RWPE2 (cell line): ENCODE data around the gene RNF34.

ENCODE experiments used
- ATAC-seq: fragments of 200-7000 bp; cut with Tn5 transposase; 3 replicates; pipeline ENCODE4 v1.9.1; 2021; ENCODE audit warnings: low read depth
- DNase-seq: peaks from one replicate; pipeline ENCODE4 v3.0.0-alpha.2; 2020; ENCODE audit warnings: low spot score
- H3K27ac ChIP-seq: fragments of 450-650 bp; 2 replicates; pipeline ENCODE4 v1.5.1; 2017; ENCODE audit warnings: mild to moderate bottlenecking; ENCODE audit not compliant: poor library complexity, severe bottlenecking
- H3K27me3 ChIP-seq: fragments of 250-450 bp; sonication (Bioruptor Pico); 2 replicates; pipeline ENCODE4 v1.5.1; 2021; ENCODE audit warnings: mild to moderate bottlenecking, moderate library complexity; ENCODE audit not compliant: insufficient read depth, poor library complexity, severe bottlenecking
- H3K36me3 ChIP-seq: fragments of 250-450 bp; sonication (Bioruptor Pico); 2 replicates; pipeline ENCODE4 v1.5.1; 2020; ENCODE audit warnings: low read depth, mild to moderate bottlenecking, moderate library complexity
- H3K4me1 ChIP-seq: fragments of 250-450 bp; sonication (Bioruptor Pico); 2 replicates; pipeline ENCODE4 v1.5.1; 2021; ENCODE audit warnings: mild to moderate bottlenecking, moderate library complexity; ENCODE audit not compliant: insufficient read depth, poor library complexity, severe bottlenecking
- H3K4me3 ChIP-seq: fragments of 250-450 bp; sonication (Bioruptor Pico); 2 replicates; pipeline ENCODE4 v1.5.1; 2021; ENCODE audit warnings: mild to moderate bottlenecking, moderate library complexity; ENCODE audit not compliant: severe bottlenecking
- H3K9me3 ChIP-seq: fragments of 250-450 bp; sonication (Bioruptor Pico); 2 replicates; pipeline ENCODE4 v1.5.1; 2021; ENCODE audit warnings: mild to moderate bottlenecking, moderate library complexity; ENCODE audit not compliant: severe bottlenecking
- CTCF ChIP-seq: fragments of 450-650 bp; IDR thresholded peaks from one replicate; pipeline ENCODE4 v1.5.1; 2017; ENCODE audit warnings: mild to moderate bottlenecking, moderate library complexity; ENCODE audit not compliant: poor library complexity, severe bottlenecking

RNF34 gene

GRCh38 chr12:121398355-121398754 is 1.6 kb upstream of the RNF34 start:
- H3K4me1 ChIP-seq, result peaks cover 12% of the 10 kb centered on the region
- H3K27me3 ChIP-seq, result no peaks in the 10 kb centered on the region
- no peak overlapping the region for H3K4me3 ChIP-seq
- no peak for ATAC-seq
- DNase-seq, result no peak
- no peaks in the 10 kb centered on the region for H3K9me3 ChIP-seq
- peaks cover 18% of the 10 kb centered on the region for H3K36me3 ChIP-seq
- H3K27ac ChIP-seq, result no peak overlapping the region
- TF ChIP-seq CTCF, result no peak

- ATAC-seq, result peak; percentile 41
- peaks cover 36% of the 10 kb centered on the region for H3K36me3 ChIP-seq
- no peaks in the 10 kb centered on the region for H3K27me3 ChIP-seq
- H3K9me3 ChIP-seq, result no peaks in the 10 kb centered on the region
- H3K4me1 ChIP-seq, result peaks cover 12% of the 10 kb centered on the region
- peak overlapping the region; percentile 67 for H3K27ac ChIP-seq
- no peak for TF ChIP-seq CTCF
- peak overlapping the region; percentile 76 for H3K4me3 ChIP-seq
- peak; percentile 59 for DNase-seq
Observed at GRCh38 chr12:121400332-121401139, 618 bp downstream of the RNF34 start.

- Histone ChIP-seq H3K27ac (no peak overlapping the region), H3K36me3 (peaks cover 60% of the 10 kb centered on the region), H3K27me3 (no peaks in the 10 kb centered on the region), H3K9me3 (no peaks in the 10 kb centered on the region), H3K4me1 (peaks cover 9% of the 10 kb centered on the region), H3K4me3 (no peak overlapping the region)
- no peak for TF ChIP-seq CTCF
- no peak for DNase-seq
- ATAC-seq, result no peak
Observed at GRCh38 chr12:121403721-121404120, 3.8 kb downstream of the RNF34 start.

- ATAC-seq, result no peak
- peaks cover 60% of the 10 kb centered on the region for H3K36me3 ChIP-seq
Observed at GRCh38 chr12:121404734-121405133, 4.8 kb downstream of the RNF34 start.

More at GRCh38 chr12:121404734-121405133, 4.8 kb downstream of the RNF34 start:
- Histone ChIP-seq H3K4me1 (peaks cover 5% of the 10 kb centered on the region), H3K27ac (no peak overlapping the region), H3K4me3 (no peak overlapping the region), H3K27me3 (no peaks in the 10 kb centered on the region), H3K9me3 (no peaks in the 10 kb centered on the region)
- no peak for TF ChIP-seq CTCF
- no peak for DNase-seq
